A673 (cell line): ENCODE results near the gene EPB41. TPM values are rescaled to one million over a fixed set of nuclear protein-coding genes. Genes with fewer than 3 reads are reported as not detected.

Experiments
- BruUV-seq: library from RNA; stranded (reverse); fragments of 400-500 nt; replicated peaks from 2 replicates; lab custom pipeline; 2021; lab: Mats Ljungman, UMichigan
- CTCF ChIA-PET: fragments of 300-600 bp; sonication (Branson Sonifier 250); formaldehyde crosslinking; loops from one replicate; lab custom pipeline; 2022; ENCODE audit warnings: antibody characterized with exemption; lab: Charles Lee
- POLR2A ChIA-PET: fragments of 300-600 bp; sonication (Branson Sonifier 250); formaldehyde crosslinking; loops from one replicate; lab custom pipeline; 2022; ENCODE audit warnings: antibody characterized with exemption; ENCODE audit not compliant: low non-redundant PET; lab: Charles Lee
- DNase-seq: peaks from one replicate; pipeline ENCODE4 v3.0.0-alpha.2; 2015; ENCODE audit warnings: low spot score
- H3K27ac ChIP-seq: fragments of 200-600 bp; sonication (generic); 2 replicates; pipeline ENCODE4 v1.5.1; 2016; ENCODE audit warnings: mixed run types, low read depth, mild to moderate bottlenecking, mixed read lengths, antibody characterized with exemption, low read length; ENCODE audit not compliant: poor library complexity, severe bottlenecking
- H3K27me3 ChIP-seq: fragments of 200-600 bp; sonication (generic); replicated peaks from 2 replicates; pipeline ENCODE4 v1.6.1; 2017; ENCODE audit warnings: mixed run types, low read depth, mild to moderate bottlenecking, mixed read lengths, antibody characterized with exemption, low read length; ENCODE audit not compliant: insufficient read depth, poor library complexity
- H3K36me3 ChIP-seq: fragments of 200-600 bp; sonication (generic); 2 replicates; pipeline ENCODE4 v1.6.1; 2016; ENCODE audit warnings: mixed run types, mild to moderate bottlenecking, mixed read lengths, antibody characterized with exemption, low read length; ENCODE audit not compliant: insufficient read depth, poor library complexity, severe bottlenecking
- H3K4me1 ChIP-seq: fragments of 200-600 bp; sonication (generic); 2 replicates; pipeline ENCODE4 v1.6.1; 2017; ENCODE audit warnings: mixed run types, mild to moderate bottlenecking, mixed read lengths, antibody characterized with exemption, low read length; ENCODE audit not compliant: insufficient read depth, poor library complexity, severe bottlenecking
- H3K4me3 ChIP-seq: fragments of 200-600 bp; sonication (generic); 2 replicates; pipeline ENCODE4 v1.5.1; 2016; ENCODE audit warnings: low read depth, mixed run types, mild to moderate bottlenecking, mixed read lengths, low read length; ENCODE audit not compliant: poor library complexity, severe bottlenecking
- H3K9me3 ChIP-seq: fragments of 200-600 bp; sonication (generic); 2 replicates; pipeline ENCODE4 v1.6.1; 2016; ENCODE audit warnings: mixed run types, low read depth, mild to moderate bottlenecking, mixed read lengths, antibody characterized with exemption, low read length; ENCODE audit not compliant: poor library complexity, severe bottlenecking
- CTCF ChIP-seq: fragments of 300-800, 200-600 bp; sonication (generic); conservative IDR thresholded peaks from 2 replicates; pipeline ENCODE4 v1.5.1; 2017; ENCODE audit warnings: low read depth, mild to moderate bottlenecking, antibody characterized with exemption, low read length, moderate library complexity, mixed read lengths
- EZH2 ChIP-seq: fragments of 200-600 bp; sonication (generic); IDR thresholded peaks from 2 replicates; pipeline ENCODE4 v1.6.1; 2017; ENCODE audit warnings: borderline replicate concordance, low read depth, mild to moderate bottlenecking, mixed read lengths, antibody characterized with exemption, low read length; ENCODE audit not compliant: poor library complexity, severe bottlenecking
- intact Hi-C: fragments of 100-400 bp; cut with micrococcal nuclease; formaldehyde crosslinking; loops from one replicate; pipeline ENCODE4 v1.10.0; 2022; ENCODE audit not compliant: unreplicated experiment
- total RNA-seq: library from RNA; stranded (reverse); gene quantifications from 2 replicates; pipeline ENCODE4 v1.2.3, GENCODE V29; 2021

The EPB41 gene
- total RNA-seq, 1 experiment from 2014 or later = 337 TPM

- POLR2A ChIA-PET = interaction anchor here (0.7 kb wide), 1 partner anchor 251 kb away, joined by 6 read pairs; no protein-coding TSS in a partner anchor
- intact Hi-C loops = no loop called here
- Histone ChIP-seq H3K27ac (peak overlapping the region; percentile 12), H3K9me3 (no peaks in the 10 kb centered on the region), H3K36me3 (peaks cover 54% of the 10 kb centered on the region), H3K27me3 (no peaks in the 10 kb centered on the region), H3K4me1 (peaks cover 61% of the 10 kb centered on the region), H3K4me3 (no peak overlapping the region)
- no peak for TF ChIP-seq EZH2
- no peak for TF ChIP-seq CTCF
- no peak for DNase-seq
- CTCF ChIA-PET = no interaction called here
- no TSS peak for BruUV-seq
These were observed 252.0 kb downstream of the EPB41 start for GRCh38 chr1:29166291-29166878.

GRCh38 chr1:29167904-29168303 lies 253.5 kb downstream of the EPB41 start:
- BruUV-seq = no TSS peak

More at GRCh38 chr1:29167904-29168303, 253.5 kb downstream of the EPB41 start:
- Histone ChIP-seq H3K9me3 (no peaks in the 10 kb centered on the region), H3K27me3 (no peaks in the 10 kb centered on the region), H3K36me3 (peaks cover 54% of the 10 kb centered on the region), H3K4me1 (peaks cover 60% of the 10 kb centered on the region), H3K27ac (no peak overlapping the region), H3K4me3 (no peak overlapping the region)
- no peak for DNase-seq
- TF ChIP-seq CTCF (no peak), EZH2 (no peak)
- POLR2A ChIA-PET = no interaction called here
- CTCF ChIA-PET = interaction anchor here (0.6 kb wide), 1 partner anchor 25 kb away, joined by 4 read pairs; no protein-coding TSS in a partner anchor
- intact Hi-C loops = no loop called here

Other genes with a start within 250 kb of the EPB41 start
- 20.9 and 23.0 TPM in 2 replicates for gene GMEB1, start 245.8 kb upstream of the EPB41 start, total RNA-seq
- gene YTHDF2, start 177.6 kb upstream of the EPB41 start, total RNA-seq = 99.6 and 111 TPM in 2 replicates
- 0.79 and 0.97 TPM in 2 replicates for gene OPRD1, start 102.4 kb upstream of the EPB41 start, total RNA-seq
- 1.1 and 1.3 TPM in 2 replicates for gene TMEM200B, start 209.3 kb downstream of the EPB41 start, total RNA-seq